ENCODE results near the gene MYLK.

The MYLK gene

GRCh38 chr3:123682781-123683504 is 201.2 kb downstream of the MYLK start:
- no peak for DNase-seq (ENCODE audit: low read depth in 4 of 4, low spot score in 1 of 4)

- no peak for DNase-seq (ENCODE audit: low read depth in 4 of 4, low spot score in 1 of 4)
Observed at GRCh38 chr3:123682302-123682701, 201.8 kb downstream of the MYLK start.

- DNase-seq (ENCODE audit: low read depth in 4 of 4, low spot score in 1 of 4) = no peak
Observed at GRCh38 chr3:123679712-123680386, 204.3 kb downstream of the MYLK start.

GRCh38 chr3:123678108-123678511 is 206.0 kb downstream of the MYLK start:
- no peak for DNase-seq (ENCODE audit: low read depth in 4 of 4, low spot score in 1 of 4)

- no peak for DNase-seq (ENCODE audit: low read depth in 4 of 4, low spot score in 1 of 4)
Observed at GRCh38 chr3:123672429-123673146, 211.5 kb downstream of the MYLK start.

GRCh38 chr3:123670743-123671142 is 213.4 kb downstream of the MYLK start:
- DNase-seq (ENCODE audit: low read depth in 4 of 4, low spot score in 1 of 4) = no peak

- no peak for DNase-seq (ENCODE audit: low read depth in 4 of 4, low spot score in 1 of 4)
Observed at GRCh38 chr3:123668906-123669305, 215.2 kb downstream of the MYLK start.

GRCh38 chr3:123667784-123668183 is 216.3 kb downstream of the MYLK start:
- DNase-seq (ENCODE audit: low read depth in 4 of 4, low spot score in 1 of 4) = no peak

- DNase-seq (ENCODE audit: low read depth in 4 of 4, low spot score in 1 of 4) = no peak
Observed at GRCh38 chr3:123664753-123665152, 219.4 kb downstream of the MYLK start.

GRCh38 chr3:123663977-123664376 is 220.2 kb downstream of the MYLK start:
- no peak for DNase-seq (ENCODE audit: low read depth in 4 of 4, low spot score in 1 of 4)

GRCh38 chr3:123661973-123662372 is 222.2 kb downstream of the MYLK start:
- DNase-seq (ENCODE audit: low read depth in 4 of 4, low spot score in 1 of 4) = no peak

- no peak for DNase-seq (ENCODE audit: low read depth in 4 of 4, low spot score in 1 of 4)
Observed at GRCh38 chr3:123660900-123661299, 223.2 kb downstream of the MYLK start.

- no peak for DNase-seq (ENCODE audit: low read depth in 4 of 4, low spot score in 1 of 4)
Observed at GRCh38 chr3:123660141-123660675, 223.9 kb downstream of the MYLK start.

GRCh38 chr3:123658852-123659206 is 225.3 kb downstream of the MYLK start:
- DNase-seq (ENCODE audit: low read depth in 4 of 4, low spot score in 1 of 4) = no peak

- no peak for DNase-seq (ENCODE audit: low read depth in 4 of 4, low spot score in 1 of 4)
Observed at GRCh38 chr3:123658118-123658851, 225.8 kb downstream of the MYLK start.

GRCh38 chr3:123657568-123657967 is 226.6 kb downstream of the MYLK start:
- DNase-seq (ENCODE audit: low read depth in 4 of 4, low spot score in 1 of 4) = no peak

- DNase-seq (ENCODE audit: low read depth in 4 of 4, low spot score in 1 of 4) = no peak
Observed at GRCh38 chr3:123657111-123657510, 227.0 kb downstream of the MYLK start.

GRCh38 chr3:123656691-123657090 is 227.4 kb downstream of the MYLK start:
- DNase-seq (ENCODE audit: low read depth in 4 of 4, low spot score in 1 of 4) = no peak

- DNase-seq (ENCODE audit: low read depth in 4 of 4, low spot score in 1 of 4) = no peak
Observed at GRCh38 chr3:123656274-123656673, 227.9 kb downstream of the MYLK start.

GRCh38 chr3:123655400-123655799 is 228.7 kb downstream of the MYLK start:
- no peak for DNase-seq (ENCODE audit: low read depth in 4 of 4, low spot score in 1 of 4)

GRCh38 chr3:123653221-123653682 is 230.9 kb downstream of the MYLK start:
- no peak for DNase-seq (ENCODE audit: low read depth in 4 of 4, low spot score in 1 of 4)

All from stimulated activated CD4-positive, alpha-beta T cell treated with anti-CD3 and anti-CD28 coated beads, Interleukin-1b, Interleukin-23, amount 100 ng/mL, for 24 hours (primary cell).